ENCODE data around the gene GSTT2B.
"Not testable (repeated sequence)": the region's sequence is repeated elsewhere in the genome, so short reads cannot be mapped to it uniquely, and the experiment has no call there.

GRCh38 chr22:23907423-23907822 is 53.6 kb downstream of the GSTT2B start:
- not testable (repeated sequence) for TF ChIP-seq EZH2phosphoT487, EZH2, CTCF (IDR thresholded peaks at IDR 0.05)
